Prostate gland (tissue), 2 donors: ENCODE results near the gene KRT27.

Source experiments
- POLR2A ChIP-seq: fragments of 450-650 bp; IDR thresholded peaks from one replicate; pipeline ENCODE4 v1.6.1; 2016; ENCODE audit warnings: antibody characterized with exemption, mild to moderate bottlenecking
- POLR2AphosphoS5 ChIP-seq: sonication (generic); formaldehyde crosslinking; IDR thresholded peaks from one replicate; pipeline ENCODE4 v1.6.1; 2017; ENCODE audit warnings: antibody characterized with exemption
- TF ChIP-seq, protein P1 (sequence below), 4 experiments: fragments of 200-600 bp in 2 of 4; fragments of 450-650 bp in 2 of 4; sonication (generic) in 2 of 4; IDR thresholded peaks; 1 replicate in 3 of 4; 2 replicates in 1 of 4; pipeline ENCODE4 v1.5.1; 2016 to 2019; ENCODE audit warnings: antibody characterized with exemption in 4 of 4, mild to moderate bottlenecking in 2 of 4, moderate library complexity in 2 of 4

DNA sequence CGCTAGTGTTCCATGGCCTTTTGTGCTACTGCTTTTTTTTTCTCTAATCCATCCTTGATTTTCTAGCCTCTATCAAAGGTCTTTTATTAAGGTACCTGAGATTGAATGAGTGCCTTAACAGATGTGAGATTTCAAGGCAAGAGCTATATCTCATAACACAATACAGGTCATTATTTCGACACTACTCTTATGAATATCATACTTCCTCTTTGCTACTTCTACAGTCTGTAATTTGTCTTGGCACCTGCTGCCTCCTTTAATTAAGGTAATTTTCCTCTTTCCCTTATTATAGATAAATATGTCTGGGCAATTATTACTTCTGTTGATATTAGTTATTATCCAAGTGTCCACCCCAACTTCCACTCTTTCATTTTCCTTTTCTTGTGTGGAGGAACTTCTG, 12.1 kb upstream of the KRT27 start:
- TF ChIP-seq, protein P1, sequence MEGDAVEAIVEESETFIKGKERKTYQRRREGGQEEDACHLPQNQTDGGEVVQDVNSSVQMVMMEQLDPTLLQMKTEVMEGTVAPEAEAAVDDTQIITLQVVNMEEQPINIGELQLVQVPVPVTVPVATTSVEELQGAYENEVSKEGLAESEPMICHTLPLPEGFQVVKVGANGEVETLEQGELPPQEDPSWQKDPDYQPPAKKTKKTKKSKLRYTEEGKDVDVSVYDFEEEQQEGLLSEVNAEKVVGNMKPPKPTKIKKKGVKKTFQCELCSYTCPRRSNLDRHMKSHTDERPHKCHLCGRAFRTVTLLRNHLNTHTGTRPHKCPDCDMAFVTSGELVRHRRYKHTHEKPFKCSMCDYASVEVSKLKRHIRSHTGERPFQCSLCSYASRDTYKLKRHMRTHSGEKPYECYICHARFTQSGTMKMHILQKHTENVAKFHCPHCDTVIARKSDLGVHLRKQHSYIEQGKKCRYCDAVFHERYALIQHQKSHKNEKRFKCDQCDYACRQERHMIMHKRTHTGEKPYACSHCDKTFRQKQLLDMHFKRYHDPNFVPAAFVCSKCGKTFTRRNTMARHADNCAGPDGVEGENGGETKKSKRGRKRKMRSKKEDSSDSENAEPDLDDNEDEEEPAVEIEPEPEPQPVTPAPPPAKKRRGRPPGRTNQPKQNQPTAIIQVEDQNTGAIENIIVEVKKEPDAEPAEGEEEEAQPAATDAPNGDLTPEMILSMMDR (IDR thresholded peaks at IDR 0.05), result no peak
- TF ChIP-seq POLR2AphosphoS5, result no peak
- TF ChIP-seq POLR2A, result no peak
